DMS79 (cell line): ENCODE measurements around the gene CMTM1.
"Not testable (repeated sequence)": the region's sequence is repeated elsewhere in the genome, so short reads cannot be mapped to it uniquely, and the experiment has no call there.

Experiments
- DNase-seq: peaks from one replicate; lab custom pipeline; 2025; lab: John Stamatoyannopoulos, UW

The CMTM1 gene

GRCh38 chr16:66592814-66593213 lies 26.6 kb downstream of the CMTM1 start:
- no peak for DNase-seq

DNA sequence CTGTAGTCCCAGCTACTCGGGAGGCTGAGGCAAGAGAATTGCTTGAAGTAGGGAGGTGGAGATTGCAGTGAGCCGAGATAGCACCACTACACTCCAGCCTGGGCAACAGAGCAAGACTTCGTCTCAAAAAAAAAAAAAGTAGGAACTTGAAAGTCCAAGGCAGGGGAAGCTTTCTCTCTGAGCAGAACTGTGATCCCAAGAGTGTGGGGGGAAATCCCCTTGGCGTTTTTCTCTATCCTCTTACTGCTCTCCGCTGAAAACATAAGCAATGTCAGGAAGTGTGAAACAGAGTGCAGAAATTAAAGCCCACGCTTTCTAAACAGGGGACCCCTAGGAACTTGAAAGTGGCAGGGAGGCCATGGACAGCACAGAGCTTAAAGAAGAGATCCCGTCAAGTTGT lies 28.5 kb downstream of the CMTM1 start:
- DNase-seq, result no peak

DNA sequence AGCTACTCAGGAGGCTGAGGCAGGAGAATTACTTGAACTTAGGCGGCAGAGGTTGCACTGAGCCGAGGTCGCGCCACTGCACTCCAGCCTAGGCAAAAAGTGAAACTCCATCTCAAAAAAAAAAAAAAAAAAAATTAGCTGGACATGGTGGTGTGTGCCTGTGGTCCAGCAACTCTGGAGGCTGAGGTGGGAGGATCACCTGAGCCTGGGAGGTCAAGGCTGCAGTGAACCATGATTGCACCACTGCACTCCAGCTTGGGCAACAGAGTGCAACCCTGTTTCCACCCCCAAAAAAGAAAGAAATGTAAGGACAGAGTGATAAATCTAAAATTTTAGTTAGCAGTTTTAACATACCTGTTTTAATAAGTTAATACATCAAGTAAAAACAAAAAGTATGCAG lies 30.3 kb downstream of the CMTM1 start:
- not testable (repeated sequence) for DNase-seq

DNA sequence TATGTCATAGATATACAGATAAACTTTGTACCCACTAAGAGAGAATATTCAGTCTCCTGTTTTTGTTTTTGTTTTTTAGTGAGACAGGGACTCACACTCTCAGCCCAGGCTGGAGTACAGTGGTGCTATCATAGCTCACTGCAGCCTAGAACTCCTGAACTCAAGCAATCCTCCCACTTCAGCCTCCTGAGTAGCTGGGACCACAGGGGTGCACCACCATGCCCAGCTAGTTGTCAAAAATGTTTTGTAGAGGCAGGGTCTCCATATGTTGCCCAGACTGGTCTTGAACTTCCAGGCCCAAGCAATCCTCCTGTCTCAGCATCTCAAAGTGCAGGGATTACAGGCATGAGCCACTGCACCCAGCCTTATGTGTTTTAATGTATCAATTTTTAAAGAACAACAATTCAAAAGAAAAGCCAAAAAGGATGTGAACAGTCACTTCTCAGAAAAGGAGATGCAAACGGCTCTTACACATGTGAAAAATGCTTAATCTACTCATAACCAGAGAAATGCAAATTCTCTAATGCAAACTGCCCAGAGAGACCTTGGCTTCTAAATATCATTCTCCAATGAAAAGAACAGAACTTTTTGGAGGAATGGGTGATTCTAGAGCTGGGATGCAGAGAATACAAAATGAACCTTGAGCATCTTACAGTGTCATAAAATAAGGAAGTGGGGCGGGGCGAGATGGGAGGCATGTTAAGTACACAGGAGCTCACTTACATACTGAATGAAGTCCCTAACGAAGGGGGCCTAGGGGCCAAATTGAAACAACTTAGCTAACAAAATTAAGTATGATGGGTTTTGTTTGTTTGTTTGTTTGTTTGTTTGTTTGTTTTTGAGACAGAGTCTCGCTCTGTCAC lies 31.0 kb downstream of the CMTM1 start:
- no peak for DNase-seq

GRCh38 chr16:66598111-66598510 lies 31.9 kb downstream of the CMTM1 start:
- DNase-seq, result no peak

- DNase-seq, result no peak
Measured at GRCh38 chr16:66599726-66600125, 33.5 kb downstream of the CMTM1 start.

DNA sequence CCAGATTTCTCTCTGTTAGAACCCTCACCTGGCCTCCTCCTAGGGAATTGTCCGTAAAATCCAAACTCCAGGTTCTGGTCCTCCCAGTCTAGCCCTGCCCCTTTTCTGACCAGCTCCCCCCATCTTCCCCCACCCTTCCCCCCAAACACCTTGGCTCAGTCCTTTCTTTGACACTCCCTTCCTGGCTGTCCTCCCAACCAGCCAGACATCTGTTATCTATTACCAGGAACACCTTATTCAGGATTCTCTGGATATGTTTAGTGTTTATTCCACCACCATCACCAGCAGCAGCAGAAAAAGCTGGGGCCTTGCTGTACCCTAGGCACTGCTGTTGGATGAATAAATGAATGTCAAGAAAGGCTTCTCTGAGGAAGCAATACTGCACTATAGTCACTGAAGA lies 34.2 kb downstream of the CMTM1 start:
- no peak for DNase-seq

DNA sequence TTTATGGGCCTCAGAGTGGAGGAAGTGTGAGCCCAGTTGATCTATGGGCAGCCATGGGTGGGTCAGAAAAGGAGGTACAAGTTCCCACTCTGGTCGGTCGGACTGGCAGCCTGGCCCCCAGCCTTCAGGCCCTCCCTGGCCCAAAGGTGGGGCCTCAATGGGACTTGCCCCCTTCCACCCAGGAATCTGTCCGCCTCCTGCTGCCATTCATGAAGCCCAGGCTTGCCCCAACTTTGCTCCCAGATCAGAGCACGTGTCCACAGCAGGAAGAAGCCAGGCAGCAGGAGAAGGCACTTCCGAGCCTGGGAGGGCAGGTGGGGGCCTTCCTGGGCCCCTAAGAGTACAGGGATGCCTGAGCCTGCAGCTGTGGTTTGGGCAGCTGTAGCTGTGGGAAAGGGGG lies 35.2 kb downstream of the CMTM1 start:
- DNase-seq, result no peak

DNA sequence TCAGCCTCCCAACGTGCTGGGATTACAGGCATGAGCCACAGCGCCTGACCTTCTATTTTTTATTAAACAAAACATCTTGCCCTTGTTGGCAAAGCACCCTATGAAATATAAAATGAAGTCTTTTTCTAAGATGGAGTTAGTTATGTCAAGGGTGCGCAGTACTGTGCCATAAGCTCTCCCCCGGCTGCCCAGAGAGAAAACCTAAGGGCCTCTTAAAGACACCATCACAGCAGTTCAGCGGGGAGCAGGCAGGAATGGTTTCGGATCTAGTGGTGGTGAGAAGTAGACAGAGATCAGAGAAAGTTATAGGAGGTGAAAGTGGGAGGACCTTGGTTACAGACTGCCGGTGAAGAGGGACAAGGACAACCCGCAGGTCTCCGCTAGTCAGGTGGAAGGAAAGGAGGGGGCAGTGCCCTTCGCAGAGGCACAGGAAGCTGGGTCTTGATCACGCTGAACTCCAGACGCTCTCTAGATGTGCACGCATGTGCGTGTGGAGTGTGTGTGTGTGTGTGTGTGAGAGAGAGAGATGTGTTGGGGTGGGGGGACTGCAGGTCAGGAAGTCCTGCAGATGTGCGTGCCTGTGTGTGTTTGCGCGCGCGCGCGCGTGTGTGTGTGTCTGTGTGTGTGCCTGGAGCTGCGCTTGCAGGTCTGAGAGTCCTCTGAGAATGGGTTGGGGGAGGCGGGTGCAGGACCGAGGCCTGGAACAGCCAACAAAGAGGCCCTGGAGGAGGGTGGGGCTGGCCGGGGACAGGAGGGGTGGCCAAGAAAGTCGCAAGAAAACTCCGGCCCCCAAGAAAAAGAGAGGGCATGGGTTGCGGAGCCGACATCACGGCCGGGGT lies 37.5 kb downstream of the CMTM1 start:
- peak; percentile 21 for DNase-seq

DNA sequence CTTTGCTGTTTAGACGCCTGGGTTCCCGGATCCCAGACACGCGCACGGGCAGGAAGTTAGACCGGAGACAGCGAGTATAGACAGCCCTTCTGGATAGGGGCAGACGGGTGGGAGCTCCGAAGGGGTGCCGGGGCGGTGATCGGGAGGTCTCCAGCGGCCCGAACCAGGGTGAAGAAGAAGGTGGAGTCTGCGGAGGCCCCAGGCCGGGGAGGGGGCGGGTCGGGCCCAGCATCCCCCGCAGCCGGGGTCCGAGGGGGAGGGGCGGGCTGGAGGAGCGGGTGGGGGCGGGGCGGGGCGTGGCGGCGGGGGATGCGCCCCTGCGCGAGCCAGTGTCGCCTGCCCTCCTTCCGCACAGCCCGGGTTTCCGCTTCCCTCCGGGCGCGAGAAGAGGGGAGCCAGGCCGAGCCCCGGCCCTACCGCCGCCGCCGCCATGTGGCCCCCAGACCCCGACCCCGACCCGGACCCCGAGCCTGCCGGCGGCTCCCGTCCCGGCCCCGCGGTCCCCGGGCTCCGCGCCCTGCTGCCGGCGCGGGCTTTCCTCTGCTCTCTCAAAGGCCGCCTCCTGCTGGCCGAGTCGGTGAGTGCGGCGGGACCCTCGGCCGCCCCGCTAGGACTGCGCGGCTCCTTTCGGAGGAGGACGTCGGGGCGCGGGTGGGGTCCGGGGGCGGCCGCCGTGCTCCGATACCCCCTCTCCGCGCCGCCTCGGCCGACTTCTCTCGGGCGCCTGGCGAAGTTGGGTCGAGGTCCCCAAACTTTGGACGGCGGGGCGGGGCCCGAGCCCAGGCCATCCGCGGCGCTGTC lies 38.3 kb downstream of the CMTM1 start, which contains the start of gene CMTM3:
Gene CMTM3 (plus strand): TSS at position 329 of the 801 bp plus-strand sequence. CDS start 102 bp downstream, at position 431.
- no peak for DNase-seq

- no peak for DNase-seq
Measured at GRCh38 chr16:66605177-66605978, 39.1 kb downstream of the CMTM1 start.

- DNase-seq, result no peak
Measured at GRCh38 chr16:66605979-66606751, 39.9 kb downstream of the CMTM1 start.

DNA sequence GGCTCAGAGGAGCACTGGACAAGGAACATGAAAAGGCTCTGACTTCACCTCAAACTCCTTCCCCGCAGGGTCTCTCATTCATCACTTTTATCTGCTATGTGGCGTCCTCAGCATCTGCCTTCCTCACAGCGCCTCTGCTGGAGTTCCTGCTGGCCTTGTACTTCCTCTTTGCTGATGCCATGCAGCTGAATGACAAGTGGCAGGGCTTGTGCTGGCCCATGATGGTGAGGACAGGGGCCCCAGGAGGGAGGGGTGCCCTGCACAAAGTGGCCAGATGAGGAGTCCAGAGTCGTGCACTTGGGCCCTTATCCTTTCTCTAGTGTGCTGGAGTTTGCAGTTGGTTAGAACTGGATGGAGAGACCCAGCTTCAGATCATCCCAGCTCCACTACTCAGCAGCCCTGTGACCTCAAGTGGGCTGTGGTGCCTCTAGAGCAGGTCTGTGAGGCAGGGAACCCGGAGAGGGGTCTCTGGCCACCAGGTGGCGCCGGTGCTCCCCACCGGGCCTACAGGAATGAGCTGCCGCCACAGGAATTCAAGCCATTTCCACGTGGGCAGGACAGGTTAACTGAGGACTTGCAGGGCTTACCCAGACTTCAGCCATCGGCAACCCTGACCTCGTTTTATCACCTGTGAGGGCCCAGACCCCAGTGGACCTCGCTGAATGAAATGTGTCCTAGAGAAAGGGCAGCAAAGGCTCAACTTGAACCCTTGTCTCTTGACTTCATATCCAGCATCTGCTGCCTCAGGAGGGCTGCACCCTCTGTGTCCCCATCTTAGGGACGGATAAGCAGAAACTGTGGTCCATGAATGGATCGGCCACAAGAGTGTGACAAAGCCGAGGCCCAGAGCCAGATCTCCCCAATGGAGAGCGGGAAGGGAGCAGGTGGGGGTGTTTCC lies 42.3 kb downstream of the CMTM1 start:
- DNase-seq, result peak; percentile 25

DNA sequence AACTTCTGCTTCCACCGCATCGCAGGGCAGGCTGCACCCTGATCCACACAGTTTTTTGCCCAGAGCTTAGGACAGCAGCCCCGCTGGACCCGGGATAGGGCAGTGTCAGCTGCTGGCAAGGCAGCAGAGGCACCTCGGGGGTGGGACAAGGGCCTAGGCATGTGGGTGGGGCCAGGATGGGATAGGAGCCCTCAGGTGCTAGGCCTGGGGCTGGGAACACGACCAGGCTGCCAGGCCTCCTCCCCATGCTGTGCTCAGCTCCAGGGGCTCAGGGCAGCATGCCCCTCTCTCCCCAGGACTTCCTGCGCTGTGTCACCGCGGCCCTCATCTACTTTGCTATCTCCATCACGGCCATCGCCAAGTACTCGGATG lies 42.9 kb downstream of the CMTM1 start:
- no peak for DNase-seq

DNA sequence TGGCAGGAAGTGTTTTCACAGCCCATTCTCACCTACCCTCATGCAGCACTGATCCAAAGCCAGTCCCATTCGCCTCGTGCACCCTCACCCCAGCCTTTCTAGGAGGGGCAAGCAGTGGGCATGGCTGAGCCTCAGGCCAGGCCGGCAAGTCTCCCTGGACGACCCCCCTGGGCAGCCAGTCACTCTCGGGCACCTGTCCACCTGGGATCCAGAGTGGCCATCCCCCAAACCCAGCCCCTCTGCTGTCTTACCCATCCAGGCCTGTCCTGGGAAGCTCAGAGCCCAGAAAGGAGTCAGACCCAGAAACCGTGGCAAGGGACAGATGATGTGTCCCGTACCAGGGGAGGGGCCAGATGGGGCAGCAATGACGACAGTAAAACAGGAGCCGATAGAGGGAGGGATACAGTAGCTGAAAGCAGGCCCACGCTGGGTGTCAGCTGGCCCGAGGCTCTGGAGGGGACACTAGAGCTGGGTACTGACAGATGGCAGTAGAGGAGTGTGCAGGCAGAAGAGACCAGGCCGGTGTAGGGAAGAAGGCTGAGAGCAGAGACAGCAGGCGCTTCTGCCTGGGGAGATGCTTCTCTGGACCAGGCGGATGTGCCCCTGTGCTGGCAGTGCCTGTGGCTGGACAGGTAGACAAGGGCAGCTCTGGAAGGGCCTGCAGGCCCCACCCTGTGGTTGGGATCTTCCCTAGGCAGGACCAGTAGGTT lies 44.0 kb downstream of the CMTM1 start:
- no peak for DNase-seq

GRCh38 chr16:66611911-66612310 lies 45.7 kb downstream of the CMTM1 start:
- not testable (repeated sequence) for DNase-seq

GRCh38 chr16:66612422-66612821 lies 46.2 kb downstream of the CMTM1 start:
- no peak for DNase-seq

GRCh38 chr16:66614161-66614802 lies 48.0 kb downstream of the CMTM1 start:
- DNase-seq, result no peak
